K562 (cell line): ENCODE data around the gene PGP. TPM values are rescaled to one million over a fixed set of nuclear protein-coding genes. Genes with fewer than 3 reads are reported as not detected.

Experiments
- CHD2 ChIP-seq: IDR thresholded peaks from 2 replicates; pipeline ENCODE4 v1.6.1; 2011; ENCODE audit warnings: low read depth, low read length
- CSDE1 ChIP-seq, 2 experiments: fragments of 450-650 bp; IDR thresholded peaks; 2 replicates each; pipeline ENCODE4 v1.6.1; 2016; ENCODE audit warnings: mild to moderate bottlenecking in 1 of 2
- GABPA ChIP-seq: fragments of 200-800 bp; sonication (Bioruptor generic); conservative IDR thresholded peaks from 2 replicates; pipeline ENCODE4 v1.6.1; 2016; ENCODE audit warnings: low read depth, missing genetic modification characterization, missing compliant biosample characterization
- GABPB1 ChIP-seq: sonication (generic); formaldehyde crosslinking; IDR thresholded peaks from 2 replicates; pipeline ENCODE4 v1.8.0; 2022; ENCODE audit warnings: mild to moderate bottlenecking, missing genetic modification reagents
- GTF2F1 ChIP-seq: IDR thresholded peaks from 2 replicates; pipeline ENCODE4 v1.6.1; 2011; ENCODE audit warnings: low read depth, low read length, improper control_type of control experiment
- ILF3 ChIP-seq: fragments of 450-650 bp; IDR thresholded peaks from 2 replicates; pipeline ENCODE4 v1.6.1; 2018; ENCODE audit warnings: antibody characterized with exemption, mild to moderate bottlenecking, moderate library complexity, borderline replicate concordance
- KDM2B ChIP-seq: fragments of 250-450 bp; sonication (Bioruptor Pico); IDR thresholded peaks from 2 replicates; pipeline ENCODE4 v1.8.0; 2021; ENCODE audit warnings: mild to moderate bottlenecking, moderate library complexity
- MCM3 ChIP-seq: fragments of 450-650 bp; IDR thresholded peaks from 2 replicates; pipeline ENCODE4 v1.6.1; 2016
- MIER1 ChIP-seq: fragments of 450-650 bp; IDR thresholded peaks from 2 replicates; pipeline ENCODE4 v1.6.1; 2016; ENCODE audit warnings: antibody characterized with exemption, mild to moderate bottlenecking, low read depth
- NEUROD1 ChIP-seq: fragments of 150-350 bp; IDR thresholded peaks from 2 replicates; pipeline ENCODE4 v1.6.1; 2014; ENCODE audit warnings: borderline replicate concordance, low read length, low read depth; ENCODE audit not compliant: partially characterized antibody
- NFE2 ChIP-seq: IDR thresholded peaks from 2 replicates; pipeline ENCODE4 v1.6.1; 2014; ENCODE audit warnings: antibody characterized with exemption, low read depth
- NONO ChIP-seq, 2 experiments: fragments of 200-400 bp in 1 of 2; fragments of 450-650 bp in 1 of 2; formaldehyde crosslinking in 1 of 2; IDR thresholded peaks; 2 replicates each; pipeline ENCODE4 v1.6.1; 2017; ENCODE audit warnings: low read depth in 2 of 2, mild to moderate bottlenecking in 2 of 2, moderate library complexity in 2 of 2, low read length in 1 of 2
- POLR2AphosphoS5 ChIP-seq: IDR thresholded peaks from 2 replicates; pipeline ENCODE4 v1.6.1; 2011; ENCODE audit warnings: mild to moderate bottlenecking, low read depth, low read length, moderate library complexity; ENCODE audit not compliant: control insufficient read depth, insufficient read depth
- RBBP5 ChIP-seq: fragments of 200-600 bp; sonication (generic); IDR thresholded peaks from 2 replicates; pipeline ENCODE4 v1.6.1; 2012; ENCODE audit warnings: borderline replicate concordance, mild to moderate bottlenecking, low read length, control low read depth, inconsistent platforms; ENCODE audit not compliant: insufficient read depth, poor library complexity, severe bottlenecking
- SAP30 ChIP-seq: fragments of 200-600 bp; sonication (generic); IDR thresholded peaks from 2 replicates; pipeline ENCODE4 v1.6.1; 2012; ENCODE audit warnings: borderline replicate concordance, low read depth, mild to moderate bottlenecking, moderate library complexity, low read length, control low read depth, inconsistent platforms; ENCODE audit not compliant: insufficient read depth, poor library complexity, severe bottlenecking
- SIN3A ChIP-seq, 2 experiments: fragments of 150-350 bp in 1 of 2; IDR thresholded peaks; 2 replicates each; pipeline ENCODE4 v1.6.1; 2011 to 2016; ENCODE audit warnings: borderline replicate concordance in 2 of 2, low read depth in 2 of 2, low read length in 2 of 2, mild to moderate bottlenecking in 2 of 2, moderate library complexity in 2 of 2; ENCODE audit not compliant: control insufficient read depth in 1 of 2
- SMAD4 ChIP-seq: fragments of 250-450 bp; sonication (Bioruptor Pico); conservative IDR thresholded peaks from 2 replicates; pipeline ENCODE4 v1.8.0; 2021; ENCODE audit warnings: inconsistent platforms, mild to moderate bottlenecking, moderate library complexity
- TBL1XR1 ChIP-seq, 2 experiments: IDR thresholded peaks; 2 replicates each; pipeline ENCODE4 v1.6.1; 2012; ENCODE audit warnings: improper control_type of control experiment in 2 of 2, low read length in 2 of 2, mild to moderate bottlenecking in 1 of 2
- TEAD4 ChIP-seq, 2 experiments: sonication (generic) in 1 of 2; formaldehyde crosslinking in 1 of 2; IDR thresholded peaks; 2 replicates each; pipeline versions ENCODE4 v1.6.1 to v1.8.0; 2012 to 2022; ENCODE audit warnings: borderline replicate concordance in 1 of 2, inconsistent platforms in 1 of 2, low read length in 1 of 2, mild to moderate bottlenecking in 1 of 2, missing genetic modification reagents in 1 of 2
- VEZF1 ChIP-seq: fragments of 200-800 bp; sonication (Bioruptor generic); IDR thresholded peaks from 2 replicates; pipeline ENCODE4 v1.6.1; 2017; ENCODE audit warnings: missing genetic modification characterization, missing compliant biosample characterization
- ZBED1 ChIP-seq: IDR thresholded peaks from 2 replicates; pipeline ENCODE4 v1.6.1; 2014
- ZBTB17 ChIP-seq: fragments of 450-650 bp; formaldehyde crosslinking; IDR thresholded peaks from 2 replicates; pipeline ENCODE4 v1.4.0; 2020; ENCODE audit warnings: mild to moderate bottlenecking
- ZNF282 ChIP-seq: sonication (generic); formaldehyde crosslinking; IDR thresholded peaks from 2 replicates; pipeline ENCODE4 v1.8.1; 2023; ENCODE audit warnings: missing genetic modification reagents
- ZNF431 ChIP-seq: sonication (generic); formaldehyde crosslinking; IDR thresholded peaks from 2 replicates; pipeline ENCODE4 v1.8.0; 2022; ENCODE audit warnings: mild to moderate bottlenecking, missing genetic modification reagents
- ZNF444 ChIP-seq: fragments of 250-450 bp; sonication (Bioruptor Pico); IDR thresholded peaks from 2 replicates; pipeline ENCODE4 v1.4.0; 2020; ENCODE audit warnings: mild to moderate bottlenecking, moderate library complexity
- polyA plus RNA-seq, 8 experiments: library from polyadenylated mRNA; depleted of rRNA in 4 of 8; stranded (reverse) in 5 of 8; unstranded in 3 of 8; fragments of >200 nt; fragmentation: Nextera tagmentation in 2 of 8; fragmentation: Illumina TruSeq in 1 of 8; extraction: Ambion mirVana in 2 of 8; extraction: Trizol in 1 of 8; gene quantifications; 2 replicates each; pipeline versions ENCODE4 v1.2.1 to v1.2.3, GENCODE V29; 2011 to 2014; ENCODE audit warnings: inconsistent platforms in 1 of 8, missing spikeins in 1 of 8
- total RNA-seq, 7 experiments: library from RNA; depleted of rRNA in 6 of 7; stranded (reverse); fragments of >200 nt in 6 of 7; fragmentation: Illumina TruSeq in 2 of 7; extraction: Trizol in 2 of 7; gene quantifications; 2 replicates each; pipeline versions ENCODE4 v1.2.1 to v1.2.3, GENCODE V29; 2011 to 2021; ENCODE audit warnings: low replicate concordance in 1 of 7

The PGP gene
- total and polyA plus RNA-seq, 9 of the 15 experiments (the other 6 are each of a cell fraction or from before 2014, with no cell fraction given) = 1.1 to 57.6 (median 19.6) TPM

DNA sequence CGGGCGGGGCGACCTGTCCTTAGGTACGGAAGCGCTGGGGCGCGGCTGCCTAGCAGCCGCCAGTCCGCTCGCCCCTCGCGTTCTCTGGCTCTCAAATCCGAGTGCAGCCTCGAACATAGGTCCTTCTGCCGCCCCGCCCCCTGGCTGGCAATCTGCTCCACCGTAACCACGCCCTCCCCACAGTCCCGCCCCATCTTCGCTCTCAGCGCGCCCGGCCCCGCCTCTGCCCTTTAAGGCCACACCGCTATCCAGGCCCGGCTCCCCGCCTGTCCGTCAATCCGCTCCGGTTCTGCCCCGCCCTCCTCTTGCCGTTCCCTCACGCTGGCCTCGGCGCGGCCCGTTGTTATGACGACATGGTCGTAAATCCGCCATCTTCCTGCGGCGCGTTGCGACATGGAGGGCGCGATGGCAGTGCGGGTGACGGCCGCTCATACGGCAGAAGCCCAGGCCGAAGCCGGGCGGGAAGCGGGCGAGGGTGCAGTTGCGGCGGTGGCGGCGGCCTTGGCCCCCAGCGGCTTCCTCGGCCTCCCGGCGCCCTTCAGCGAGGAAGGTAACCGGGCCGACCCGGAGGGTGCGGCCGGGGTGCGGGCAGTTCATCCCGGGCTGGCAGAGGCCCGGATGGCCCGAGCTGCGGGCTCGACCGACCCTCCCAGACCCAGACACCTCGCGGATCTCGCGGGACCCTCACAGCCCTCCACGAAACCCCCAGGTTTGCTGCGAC lies 8.7 kb upstream of the PGP start, which contains the start of gene E4F1 (continued):
- peak; percentile 85 for TF ChIP-seq VEZF1 (CRISPR knock-in tag)
- TF ChIP-seq RBBP5 = peak; percentile 85
- TF ChIP-seq POLR2AphosphoS5 = peak; percentile 75
- no peak for TF ChIP-seq ZBED1
- TF ChIP-seq CSDE1 (IDR thresholded peaks at IDR 0.05) = peak in 1 of 2 experiments; percentile 96; a peak in 2 of 4 replicates
- TF ChIP-seq MIER1 = no peak
- peak in 1 of 2 experiments; percentile 93; a peak in 2 of 4 replicates for TF ChIP-seq NONO (IDR thresholded peaks at IDR 0.05; ENCODE audit: low read depth in 2 of 2, low read length in 1 of 2)
- TF ChIP-seq ZNF282 = no peak
- peak in 1 of 2 experiments; percentile 47; a peak in 3 of 4 replicates for TF ChIP-seq TBL1XR1 (IDR thresholded peaks at IDR 0.05; ENCODE audit: low read length in 2 of 2)
- peak; percentile 61; the same call in 1 of the 2 replicates for TF ChIP-seq KDM2B (CRISPR knock-in tag)
- TF ChIP-seq SAP30 = peak; percentile 89
- peak; percentile 80 for TF ChIP-seq NEUROD1
- 0 out of 2 replicates have a peak, but pooled peaks have one; percentile 11 for TF ChIP-seq ZNF431
- peak; percentile 73; the same call in 1 of the 2 replicates for TF ChIP-seq GABPB1
- TF ChIP-seq ILF3 = no peak
- TF ChIP-seq CHD2 = peak; percentile 82
- TF ChIP-seq GABPA (tag) = peak; percentile 53
- no peak for TF ChIP-seq ZNF444 (CRISPR knock-in tag)
- TF ChIP-seq ZBTB17 (CRISPR knock-in tag) = peak; percentile 12; the same call in 1 of the 2 replicates
- TF ChIP-seq TEAD4 (IDR thresholded peaks at IDR 0.05; ENCODE audit: low read length) = no peak
- TF ChIP-seq TEAD4 (CRISPR knock-in tag; IDR thresholded peaks at IDR 0.05; ENCODE audit: borderline replicate concordance) = no peak
- TF ChIP-seq GTF2F1 = peak; percentile 19; the same call in 1 of the 2 replicates
- TF ChIP-seq SMAD4 (CRISPR knock-in tag) = peak; percentile 2; the same call in 1 of the 2 replicates
- TF ChIP-seq NFE2 = peak; percentile 8; the same call in 1 of the 2 replicates
- TF ChIP-seq MCM3 = no peak
- peak in 1 of 2 experiments; percentile 77; a peak in 2 of 4 replicates for TF ChIP-seq SIN3A (IDR thresholded peaks at IDR 0.05; ENCODE audit: borderline replicate concordance in 2 of 2, control insufficient read depth in 1 of 2, low read depth in 2 of 2, low read length in 2 of 2)
